ENCODE results near the gene SPON1. TPM values are rescaled to one million over a fixed set of nuclear protein-coding genes. Genes with fewer than 3 reads are reported as not detected.
"Not testable (repeated sequence)": the region's sequence is repeated elsewhere in the genome, so short reads cannot be mapped to it uniquely, and the experiment has no call there.

SPON1 gene
- polyA plus RNA-seq, 1 donor: 76.3 TPM

DNA sequence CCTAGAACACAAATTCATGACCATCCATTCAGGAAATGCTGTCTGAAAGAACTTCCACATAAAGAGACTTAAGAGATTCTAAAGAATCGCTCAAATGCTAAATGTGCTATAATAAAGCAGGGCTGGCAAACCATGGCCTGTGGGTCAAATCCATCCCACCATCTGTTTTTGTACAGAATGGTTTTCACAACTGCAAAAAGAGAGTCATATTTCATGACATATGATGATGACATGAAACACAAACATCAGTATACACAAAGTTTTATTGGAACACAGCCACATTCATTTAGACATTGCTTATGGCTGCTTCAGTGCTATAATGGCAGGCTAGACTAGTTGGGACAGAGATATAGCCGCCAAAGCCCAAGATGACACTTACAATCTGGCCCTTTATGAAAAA lies 311.4 kb downstream of the SPON1 start:
- no peak for DNase-seq

DNA sequence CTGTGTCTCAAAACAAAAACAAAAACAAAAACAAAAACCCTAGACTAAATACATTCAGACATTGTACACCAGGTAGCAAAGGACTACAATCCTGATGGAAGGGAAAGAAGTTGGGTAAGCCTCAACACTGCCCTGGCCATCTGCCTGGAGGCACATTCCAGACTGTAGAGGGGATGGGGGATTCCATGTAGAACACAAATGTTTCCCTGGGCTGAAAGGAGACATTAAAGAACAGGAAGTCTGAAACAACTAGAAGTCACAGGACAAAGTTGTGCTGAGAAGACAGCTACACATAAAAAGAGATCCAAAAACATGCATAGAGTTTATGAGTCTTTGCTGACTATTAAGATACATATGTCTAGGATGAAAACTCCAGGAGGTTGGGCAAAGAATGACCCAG lies 312.6 kb downstream of the SPON1 start:
- DNase-seq: no peak

DNA sequence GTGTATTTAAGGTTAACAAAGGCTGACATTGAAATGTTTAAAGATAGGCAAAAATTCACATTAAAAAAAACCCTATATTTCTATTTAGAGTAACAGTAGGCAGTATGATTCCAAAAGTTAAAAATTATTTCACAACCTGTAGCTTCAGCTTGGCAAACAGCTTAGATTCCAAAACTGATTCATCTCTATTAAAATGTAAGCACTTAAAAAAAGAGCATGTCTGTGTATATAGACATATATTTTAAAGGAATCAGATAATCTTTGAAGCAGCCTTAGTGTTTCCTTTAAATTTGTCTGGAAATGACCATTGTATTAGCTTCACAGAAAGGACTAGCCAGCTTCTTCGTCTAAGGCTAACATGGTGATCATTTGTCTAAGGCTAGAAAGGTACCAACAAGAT lies 316.3 kb downstream of the SPON1 start:
- DNase-seq: not testable (repeated sequence)

DNA sequence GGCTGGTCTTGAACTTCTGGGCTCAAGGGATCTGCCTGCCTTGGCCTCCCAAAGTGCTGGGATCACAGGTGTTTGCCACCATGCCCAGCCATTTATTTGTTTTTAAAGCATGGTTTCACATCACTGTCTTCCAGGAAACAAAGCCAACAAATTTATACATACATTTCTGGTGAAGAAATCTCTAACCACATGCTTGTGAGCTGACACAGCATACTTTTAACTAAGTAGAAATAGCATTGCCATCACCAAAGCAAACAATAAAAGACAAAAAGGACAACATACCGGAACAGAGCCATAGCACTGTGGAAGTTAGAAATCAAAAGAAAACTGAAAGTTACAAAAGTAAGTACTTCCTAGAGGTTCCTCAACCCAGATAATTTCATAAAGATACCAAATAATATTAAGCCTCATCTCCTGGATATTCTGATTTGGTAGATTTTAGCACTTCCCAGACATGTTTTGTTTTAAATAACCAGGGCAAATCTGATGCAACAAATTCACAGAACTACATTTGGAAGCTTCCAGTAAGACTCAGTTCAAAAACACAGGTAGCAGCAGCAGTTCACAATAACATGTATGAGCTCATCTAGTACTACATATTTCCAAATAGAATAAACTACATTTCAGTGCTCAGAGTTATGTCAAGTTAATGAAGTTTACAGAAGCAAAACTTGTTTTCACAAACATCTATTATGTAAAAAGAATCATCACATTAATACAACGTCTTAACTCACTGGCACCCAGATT lies 325.8 kb downstream of the SPON1 start:
- DNase-seq: no peak

DNA sequence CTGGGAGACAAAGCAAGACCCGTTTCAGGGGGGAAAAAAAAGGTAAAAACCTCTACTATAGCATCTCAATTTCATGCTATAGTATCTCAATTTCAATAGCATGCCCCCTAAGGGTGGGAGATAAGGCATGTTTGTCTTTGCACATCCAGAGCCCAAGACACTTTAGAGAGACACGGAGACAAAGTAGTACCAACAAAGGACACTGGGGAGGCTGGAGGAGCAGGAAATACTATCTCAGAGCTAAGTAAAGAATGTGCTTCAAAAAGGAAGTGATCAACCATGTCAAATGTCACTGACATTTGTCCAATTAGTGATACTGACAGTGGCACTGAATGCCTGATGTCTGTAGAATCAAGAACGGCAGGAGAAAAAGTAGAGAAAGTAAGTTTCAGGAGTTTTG lies 327.9 kb downstream of the SPON1 start:
- DNase-seq: no peak

DNA sequence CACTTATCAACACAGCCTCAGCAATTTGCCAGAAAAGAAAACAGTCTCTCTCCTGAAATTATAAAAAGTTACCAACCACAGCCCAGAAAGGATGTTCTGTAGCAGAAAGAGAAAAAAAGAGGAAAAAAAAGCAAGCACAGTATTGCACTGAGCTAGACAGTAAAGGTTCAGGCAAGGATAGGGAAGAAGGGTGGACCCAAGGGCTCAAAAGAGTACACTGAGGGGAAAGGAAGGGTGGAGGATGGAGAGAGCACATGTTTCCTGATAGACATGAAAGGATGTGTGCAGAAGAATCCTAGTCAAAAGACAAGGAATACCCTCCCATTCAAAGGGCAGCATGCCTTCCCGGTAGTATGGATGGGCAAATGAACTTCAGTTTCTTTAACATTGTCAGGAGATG lies 337.4 kb downstream of the SPON1 start:
- no peak for DNase-seq

DNA sequence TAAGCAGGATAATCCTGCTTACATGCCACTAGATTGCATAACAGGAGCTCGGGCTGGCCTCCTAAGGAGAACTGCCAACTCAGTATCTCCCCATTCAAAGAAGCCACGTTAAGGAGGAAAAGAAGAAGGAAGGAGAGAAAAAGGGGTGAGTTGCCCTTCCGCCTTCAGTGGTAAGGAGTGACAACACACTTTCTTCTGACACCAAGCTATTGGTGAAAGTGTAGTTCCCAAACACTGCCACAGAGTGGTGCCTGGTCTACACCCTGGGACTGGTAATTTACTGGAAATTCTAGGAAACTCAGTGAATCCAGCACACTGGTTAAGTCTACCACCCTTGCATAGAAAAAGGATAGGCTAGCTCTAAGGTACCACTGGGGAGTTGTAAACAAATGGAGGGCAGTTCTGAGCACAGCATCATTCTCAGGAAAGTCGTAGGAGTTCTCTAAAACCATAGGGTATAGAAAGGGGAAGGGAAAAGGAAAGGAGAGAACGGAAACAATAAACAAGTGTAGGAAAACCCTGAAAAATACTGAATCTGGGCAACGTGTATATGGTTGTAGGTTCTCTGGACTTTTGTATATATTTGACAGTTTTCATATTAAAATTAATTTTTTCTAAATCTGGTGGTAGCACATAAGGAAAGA lies 338.3 kb downstream of the SPON1 start:
- DNase-seq: peak; percentile 57

DNA sequence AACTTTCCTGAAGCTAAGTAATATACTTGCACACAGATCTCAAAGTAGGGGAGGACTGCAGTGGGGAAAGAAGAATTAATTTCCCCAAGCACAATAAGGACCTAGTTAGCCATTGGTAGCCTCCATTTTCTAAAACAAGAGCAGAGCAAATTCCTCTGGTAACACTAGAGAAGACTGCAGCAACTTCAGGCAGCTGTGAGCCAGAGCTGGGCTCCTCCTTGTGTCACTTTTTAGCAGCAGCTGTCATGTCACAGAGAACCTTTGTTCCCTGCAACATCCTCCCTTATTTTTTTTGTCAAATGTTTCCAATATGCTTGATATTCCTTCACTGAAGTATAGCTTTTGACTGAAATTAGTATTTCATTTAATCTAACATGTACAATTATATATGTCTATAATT lies 342.1 kb downstream of the SPON1 start:
- DNase-seq: no peak

DNA sequence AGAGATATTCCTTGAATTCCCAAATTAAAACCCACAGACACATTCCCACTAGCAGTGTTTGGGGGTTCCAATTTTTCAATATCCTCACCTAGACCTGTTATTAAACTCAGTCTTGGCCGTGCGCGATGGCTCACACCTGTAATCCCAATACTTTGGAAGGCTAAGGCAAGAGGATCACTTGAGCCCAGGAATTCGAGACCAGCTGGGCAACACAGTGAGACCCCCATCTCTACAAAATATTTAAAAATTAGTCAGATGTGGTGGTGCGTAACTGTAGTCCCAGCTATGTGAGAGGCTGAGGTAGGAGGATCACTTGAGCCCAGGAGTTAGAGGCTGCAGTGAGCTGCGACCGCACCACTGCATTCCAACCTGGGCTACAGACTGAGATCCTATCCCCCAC lies 343.1 kb downstream of the SPON1 start:
- DNase-seq: no peak

DNA sequence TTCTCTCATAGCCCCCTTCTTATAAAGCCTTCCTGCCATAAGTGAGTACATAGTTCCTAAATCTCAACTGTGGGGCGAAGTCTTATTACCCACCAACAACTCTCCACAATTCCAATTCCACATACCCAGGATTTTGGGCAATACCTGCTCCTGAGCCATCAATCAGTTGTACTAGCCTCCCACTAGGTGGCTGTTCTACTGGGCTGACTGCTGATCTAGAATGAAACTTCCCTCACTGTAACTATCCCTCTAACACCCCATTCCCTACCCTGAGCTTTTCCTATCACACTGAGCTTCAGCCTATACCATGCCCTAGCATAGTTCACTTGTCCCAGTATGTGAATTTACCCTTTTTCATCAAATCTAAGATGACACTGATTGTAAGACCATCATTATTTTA lies 344.0 kb downstream of the SPON1 start:
- DNase-seq: no peak

DNA sequence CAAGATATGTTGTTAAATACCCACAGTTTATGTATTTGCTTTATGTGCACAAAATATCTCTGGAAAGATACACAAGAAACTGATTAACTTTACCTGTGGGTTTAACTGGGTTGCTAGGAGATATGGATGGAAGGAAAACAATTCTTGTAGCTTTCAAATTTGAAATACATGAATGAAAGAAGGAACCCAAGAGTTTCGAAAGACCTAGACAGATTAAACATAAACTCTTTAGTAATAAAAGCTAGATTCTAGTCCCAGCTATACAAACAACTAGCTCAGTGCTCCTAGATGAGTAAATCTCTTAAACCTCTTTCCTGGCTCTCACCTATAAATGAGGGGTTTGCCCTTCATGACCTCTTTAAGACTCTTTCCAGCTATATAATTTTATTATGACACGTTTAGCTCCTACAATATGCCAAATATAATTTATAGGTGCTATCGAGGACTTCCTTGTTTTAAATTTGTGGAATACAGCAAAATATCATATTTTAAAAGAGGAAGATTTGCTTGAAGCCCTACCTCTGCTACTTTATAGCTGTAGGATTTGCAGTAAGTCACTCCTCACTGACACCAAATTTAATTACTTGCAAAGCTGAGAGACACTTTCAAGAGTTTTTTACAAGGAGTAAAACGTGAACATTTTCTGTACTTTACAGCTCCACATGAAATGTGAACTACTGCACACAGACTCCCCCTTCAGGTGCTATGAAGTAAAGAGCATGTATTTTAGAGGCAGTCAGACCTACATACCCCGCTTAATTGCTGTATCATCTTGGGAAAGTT lies 345.8 kb downstream of the SPON1 start:
- DNase-seq: peak; percentile 42

DNA sequence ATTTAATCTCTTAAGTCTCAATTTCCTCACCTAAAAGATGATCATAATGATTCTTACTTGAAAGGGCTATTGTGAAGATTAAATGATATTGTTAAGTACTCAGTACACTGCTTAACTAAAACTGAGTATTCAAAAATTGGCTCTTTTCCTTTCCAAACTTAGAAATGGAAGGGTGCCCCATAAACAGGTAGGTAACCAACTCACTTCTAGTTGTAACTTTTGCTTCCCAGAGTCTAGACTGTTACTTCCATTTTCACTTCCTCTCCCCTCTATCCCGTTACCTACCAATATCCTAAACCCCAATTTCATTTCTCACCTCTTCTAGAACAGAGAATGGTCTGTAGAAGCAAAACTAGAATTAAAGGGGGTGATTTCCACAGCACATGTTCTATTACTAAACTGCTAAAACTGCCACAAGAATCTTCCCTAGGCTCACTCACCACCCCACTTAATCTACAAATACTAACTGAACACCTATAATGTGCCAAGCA lies 346.4 kb downstream of the SPON1 start:
- no peak for DNase-seq

DNA sequence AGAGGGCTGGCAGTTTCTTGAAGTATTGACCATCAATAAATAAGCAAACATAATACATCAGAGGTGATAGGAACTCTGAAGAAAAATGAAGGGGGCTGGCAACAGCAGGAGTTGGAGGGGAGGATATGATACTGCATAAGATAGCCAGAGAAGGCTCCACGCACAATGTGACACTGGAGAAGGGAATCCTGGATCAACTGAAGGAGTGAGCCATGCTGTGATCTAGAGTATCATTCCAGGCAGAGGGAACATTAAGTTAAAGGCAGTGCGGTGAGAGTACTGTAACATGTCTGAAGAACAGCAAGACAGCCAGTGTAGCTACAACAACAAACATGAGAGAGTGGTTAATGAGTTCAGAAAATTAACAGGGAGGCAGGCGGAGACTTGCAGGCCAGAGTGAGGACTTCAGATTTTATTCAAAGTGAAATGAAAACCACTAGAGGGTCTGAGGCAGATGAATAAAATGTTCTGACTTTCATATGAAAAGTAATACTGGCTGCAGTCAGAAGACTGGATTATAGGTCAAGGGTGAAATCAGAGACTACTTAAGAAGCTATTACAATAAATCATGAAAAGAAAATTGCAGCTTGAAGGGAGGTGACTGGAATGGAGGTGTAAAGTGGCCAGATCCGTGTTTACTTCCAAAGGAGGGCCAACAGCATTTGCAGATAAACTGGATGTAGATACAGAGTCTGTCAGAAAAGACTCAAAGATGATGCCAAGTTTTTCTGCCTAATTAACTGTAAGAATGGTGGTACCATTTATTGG lies 347.1 kb downstream of the SPON1 start:
- peak; percentile 11 for DNase-seq

DNA sequence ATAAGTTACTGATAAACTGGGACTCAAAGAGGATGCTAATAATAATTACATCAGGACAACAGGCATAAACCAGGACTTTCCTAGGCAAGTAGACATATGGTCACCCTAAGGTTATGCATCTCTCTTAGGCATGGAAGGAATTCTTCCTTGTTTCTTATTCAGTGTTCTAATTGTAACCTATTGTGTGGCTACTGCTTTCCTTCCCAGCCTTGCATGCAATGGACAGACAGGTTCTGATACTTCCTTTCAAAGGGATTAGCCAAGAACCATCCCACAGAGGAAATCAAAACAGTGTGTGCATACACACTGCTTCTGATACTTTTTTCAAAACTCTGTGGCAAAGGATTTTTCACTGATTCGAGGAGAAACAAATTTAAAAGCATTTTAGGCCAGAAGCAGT lies 348.2 kb downstream of the SPON1 start:
- DNase-seq: no peak

DNA sequence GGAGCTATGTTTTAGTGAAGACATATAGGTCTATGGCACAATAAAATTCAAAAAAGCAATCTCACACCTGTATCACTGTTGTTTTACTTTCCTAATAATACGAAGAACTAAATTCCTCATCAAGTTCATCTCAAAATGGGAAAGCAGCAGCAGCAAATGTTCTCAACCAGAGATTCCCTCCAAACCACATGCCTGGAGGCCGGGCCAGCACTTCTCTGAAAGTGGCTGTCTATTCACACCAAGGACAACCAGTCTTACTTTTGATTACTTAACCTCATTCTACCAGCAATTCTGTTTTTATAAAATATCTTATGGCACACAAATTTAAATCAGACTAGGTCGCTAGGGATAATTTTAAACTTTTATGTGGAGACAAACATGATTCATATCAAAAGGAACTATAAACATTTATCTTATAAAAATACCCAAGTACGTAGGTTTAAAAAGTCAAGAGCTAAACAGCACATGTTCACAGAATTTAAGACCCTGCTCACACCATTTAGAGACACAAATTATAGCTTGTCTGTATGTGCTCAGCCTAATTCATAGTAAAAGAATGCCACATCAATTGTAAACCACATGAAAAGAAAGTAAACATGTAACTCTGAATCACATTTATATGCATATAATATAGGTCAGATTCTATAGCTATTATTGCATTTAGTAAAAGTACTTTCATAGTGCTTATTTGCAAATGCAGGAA lies 350.4 kb downstream of the SPON1 start:
- no peak for DNase-seq

DNA sequence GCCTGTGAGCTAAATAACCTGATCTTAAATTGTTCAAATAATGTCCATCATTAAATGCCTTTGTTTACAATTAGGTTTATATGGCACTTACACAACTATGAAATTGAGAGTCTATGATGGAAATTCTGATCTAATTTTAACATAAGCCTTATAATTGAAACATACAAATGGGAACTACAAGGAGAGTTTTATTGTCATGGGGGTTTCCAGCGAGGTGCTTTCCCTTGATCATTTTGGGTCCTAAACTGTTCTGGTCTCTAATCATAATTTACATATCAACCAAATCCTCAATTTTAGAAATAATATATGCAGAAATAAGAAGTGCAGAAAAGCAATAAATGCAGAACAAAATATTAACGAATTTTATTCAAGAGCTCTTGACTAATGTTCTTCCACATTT lies 351.6 kb downstream of the SPON1 start:
- no peak for DNase-seq

DNA sequence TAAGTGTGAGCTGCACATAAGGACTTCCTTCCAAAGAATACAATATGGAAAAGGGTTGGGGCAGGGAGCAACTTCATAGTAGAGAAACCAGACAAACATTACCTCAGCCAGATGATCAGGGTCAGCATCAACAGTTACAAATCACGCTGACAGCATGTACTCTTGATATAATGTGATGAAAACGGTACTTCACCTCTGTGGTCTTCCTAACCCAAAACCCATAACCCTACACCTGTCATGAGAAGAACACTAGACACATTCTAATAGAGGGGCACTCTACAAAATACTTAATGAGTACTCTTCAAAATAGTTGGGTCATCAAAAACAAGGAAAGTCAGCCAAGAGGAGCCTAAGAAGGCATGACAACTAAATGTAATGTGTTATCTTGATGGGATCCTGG lies 352.6 kb downstream of the SPON1 start:
- no peak for DNase-seq

Data from left kidney (tissue), 2 donors.